HG02588 (cell line): ENCODE results near the gene EIF4E.
"Not testable (repeated sequence)": the region's sequence is repeated elsewhere in the genome, so short reads cannot be mapped to it uniquely, and the experiment has no call there.

ENCODE experiments used
- ATAC-seq: cut with Tn5 transposase; IDR thresholded peaks from one replicate; pipeline ENCODE4 v1.9.1; 2021; ENCODE audit warnings: mild to moderate bottlenecking, moderate library complexity; ENCODE audit not compliant: unreplicated experiment

Gene EIF4E

DNA sequence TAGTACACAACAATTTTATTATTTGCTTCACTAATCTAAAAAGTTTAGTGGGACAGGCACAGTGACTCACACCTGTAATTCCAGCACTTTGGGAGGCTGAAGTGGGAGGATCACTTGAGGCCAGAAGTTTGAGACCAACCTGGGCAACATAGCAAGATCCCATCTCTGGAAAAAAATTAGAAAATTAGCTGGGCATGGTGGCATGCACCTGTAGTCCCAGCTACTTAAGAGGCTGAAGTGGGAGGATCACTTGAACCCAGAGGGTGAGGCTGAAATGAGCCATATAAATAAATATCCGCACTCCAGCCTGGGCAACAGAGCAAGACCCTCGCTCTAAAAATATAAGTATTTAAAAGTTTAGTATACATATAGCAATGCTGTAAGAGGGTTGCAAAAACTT lies 42.6 kb downstream of the EIF4E start:
- ATAC-seq: not testable (repeated sequence)

DNA sequence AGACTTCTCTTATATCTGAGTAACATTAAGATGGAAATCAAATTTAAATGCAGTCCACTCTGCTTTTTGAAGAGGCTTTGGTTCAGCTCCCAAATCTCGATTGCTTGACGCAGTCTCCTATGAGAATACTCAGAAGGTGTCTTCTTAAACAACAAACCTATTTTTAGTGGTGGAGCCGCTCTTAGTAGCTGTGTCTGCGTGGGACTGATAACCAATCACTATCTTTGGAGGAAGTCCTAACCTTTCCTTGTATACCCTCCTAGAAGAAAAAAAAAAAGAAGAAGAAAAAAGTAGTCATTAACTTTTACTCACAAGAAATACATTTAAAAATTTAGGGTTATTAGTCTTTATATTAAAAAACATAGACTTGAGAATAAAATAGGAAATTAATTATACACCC lies 48.0 kb downstream of the EIF4E start:
- not testable (repeated sequence) for ATAC-seq

DNA sequence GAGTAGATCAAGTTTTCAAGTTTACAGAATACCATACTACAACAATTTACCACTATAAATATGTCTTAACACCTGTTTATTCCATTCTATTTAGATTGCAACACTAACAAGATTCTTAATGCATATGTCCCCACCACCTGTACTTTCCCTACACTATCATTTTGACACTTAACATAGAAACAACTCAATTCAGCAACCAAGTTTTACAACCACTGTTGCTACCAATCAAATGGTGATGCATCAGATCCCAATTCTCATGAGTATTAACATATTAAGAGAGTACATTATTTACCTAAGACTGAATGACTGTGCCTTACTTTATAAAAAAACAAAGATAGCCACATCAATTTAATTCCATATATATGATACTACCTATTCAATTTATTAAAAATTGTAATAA lies 49.4 kb downstream of the EIF4E start:
- no peak for ATAC-seq

DNA sequence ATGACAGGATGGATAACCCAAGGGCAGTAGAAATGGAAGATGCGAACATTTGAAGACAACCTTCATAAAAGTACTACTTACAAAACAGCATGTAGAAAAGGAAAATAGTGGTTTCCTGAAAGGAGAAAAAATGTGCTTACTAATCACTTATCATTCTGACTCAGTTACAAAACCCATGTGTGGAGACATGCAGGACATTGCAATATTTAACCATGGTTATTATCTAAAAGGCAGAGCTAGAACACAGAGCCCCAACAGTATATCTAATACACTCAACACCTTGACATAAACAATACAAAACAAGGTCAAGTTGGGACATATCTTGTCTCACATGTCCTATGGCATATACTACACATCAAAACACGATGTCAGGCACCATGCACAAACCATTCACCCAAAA lies 55.9 kb downstream of the EIF4E start:
- no peak for ATAC-seq

DNA sequence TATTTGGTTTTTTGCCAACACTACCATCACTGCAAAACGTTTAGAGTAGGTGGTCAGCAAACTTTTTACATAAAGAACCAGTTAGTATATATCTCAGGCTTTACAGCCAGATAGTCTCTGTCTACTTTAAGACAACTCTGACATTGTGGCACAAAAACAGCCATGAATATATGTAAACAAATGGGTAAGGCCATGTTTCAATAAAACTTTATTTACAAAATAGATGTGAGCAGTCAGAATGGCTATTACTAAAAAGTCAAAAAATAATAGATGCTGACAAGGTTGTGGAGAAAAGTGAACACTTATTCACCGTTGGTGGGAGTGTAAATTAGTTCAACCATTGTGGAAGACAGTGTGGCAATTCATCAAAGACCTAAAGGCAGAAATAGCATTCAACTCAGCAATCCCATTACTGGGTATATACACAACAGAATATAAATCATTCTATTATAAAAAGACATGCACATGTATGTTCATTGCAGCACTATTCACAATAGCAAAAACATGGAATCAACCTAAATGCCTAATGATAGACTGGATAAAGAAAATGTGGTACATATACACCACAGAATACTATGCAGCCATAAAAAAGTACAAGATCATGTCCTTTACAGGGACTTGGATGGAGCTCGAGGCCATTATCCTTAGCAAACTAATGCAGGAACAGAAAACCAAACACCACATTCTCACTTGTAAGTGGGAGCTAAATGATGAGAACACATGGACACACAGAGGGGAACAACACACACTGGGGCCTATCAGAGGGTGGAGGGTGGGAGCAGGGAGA lies 56.6 kb downstream of the EIF4E start:
- ATAC-seq: not testable (repeated sequence)

DNA sequence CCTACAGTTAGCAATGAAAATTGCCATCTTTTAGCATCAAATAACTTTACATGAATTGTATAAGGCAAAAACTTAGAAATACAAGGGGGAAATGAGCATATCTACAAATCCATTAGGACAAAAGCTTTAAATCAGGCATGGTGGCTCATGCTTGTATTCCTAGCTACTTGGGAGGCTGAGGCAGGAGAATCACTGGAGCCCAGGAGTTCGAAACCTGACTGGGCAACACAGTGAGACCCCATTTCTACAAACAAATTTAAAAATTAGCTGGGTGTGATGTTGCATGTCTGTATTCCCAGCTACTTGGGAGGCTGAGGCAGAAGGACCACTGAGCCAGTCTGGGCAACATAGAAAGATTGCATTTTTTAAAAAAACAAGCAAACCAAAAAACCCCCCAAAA lies 61.3 kb downstream of the EIF4E start:
- ATAC-seq: no peak

DNA sequence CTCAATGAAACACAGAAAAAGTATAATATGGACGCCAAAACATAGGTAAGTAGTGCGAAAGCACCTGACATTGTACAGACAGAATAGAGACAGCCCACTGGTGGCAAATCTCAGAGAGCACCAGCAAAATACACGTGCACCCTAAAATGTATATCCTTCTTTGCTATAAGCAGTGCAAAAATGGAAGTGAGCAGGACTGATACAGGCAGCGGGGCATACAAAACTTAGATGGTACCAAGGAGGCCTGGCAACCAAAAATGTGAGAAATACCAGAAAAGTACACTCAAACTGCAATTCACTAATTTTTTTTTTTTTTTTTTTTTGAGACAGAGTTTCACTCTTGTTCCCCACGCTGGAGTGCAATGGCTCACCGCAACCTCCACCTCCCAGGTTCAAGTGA lies 63.9 kb downstream of the EIF4E start:
- ATAC-seq: no peak

DNA sequence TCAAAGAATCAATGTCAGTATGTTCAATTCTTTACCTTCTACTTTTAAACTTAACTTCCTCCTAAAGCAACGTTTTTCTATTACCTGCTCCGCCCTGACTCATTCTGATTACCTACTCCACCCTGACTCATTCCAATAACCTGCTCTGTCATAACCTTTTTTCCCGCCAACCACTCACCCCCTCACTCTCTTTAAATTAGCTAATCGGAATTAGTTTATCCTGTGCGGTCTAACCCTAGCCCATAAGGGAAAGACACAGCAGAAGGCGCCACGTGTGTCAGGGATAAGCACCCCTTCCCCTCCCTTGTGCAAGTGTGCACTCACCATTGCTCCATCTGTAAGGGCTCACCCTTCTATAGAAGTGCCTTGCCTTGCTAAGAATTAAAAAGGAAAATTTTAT lies 64.4 kb downstream of the EIF4E start:
- ATAC-seq: no peak

DNA sequence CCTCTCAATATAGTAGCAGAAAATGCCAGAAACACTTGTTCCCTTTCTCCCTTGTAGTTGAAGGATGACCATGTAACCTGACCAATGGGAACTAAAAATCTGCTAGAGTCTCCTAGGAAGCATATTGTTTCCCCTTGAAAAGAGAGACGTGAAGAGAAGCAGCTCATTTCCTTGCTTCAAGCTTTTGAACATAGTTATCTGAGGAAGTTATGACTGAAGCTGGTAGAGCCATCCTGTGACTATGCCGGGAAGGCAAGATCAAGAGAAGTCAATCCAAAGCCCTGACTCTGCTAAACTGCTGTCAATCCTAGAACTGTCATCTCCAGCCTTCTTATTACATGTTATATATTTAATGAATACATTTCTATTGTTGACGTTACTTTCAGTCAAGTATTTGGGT lies 66.6 kb downstream of the EIF4E start:
- no peak for ATAC-seq

DNA sequence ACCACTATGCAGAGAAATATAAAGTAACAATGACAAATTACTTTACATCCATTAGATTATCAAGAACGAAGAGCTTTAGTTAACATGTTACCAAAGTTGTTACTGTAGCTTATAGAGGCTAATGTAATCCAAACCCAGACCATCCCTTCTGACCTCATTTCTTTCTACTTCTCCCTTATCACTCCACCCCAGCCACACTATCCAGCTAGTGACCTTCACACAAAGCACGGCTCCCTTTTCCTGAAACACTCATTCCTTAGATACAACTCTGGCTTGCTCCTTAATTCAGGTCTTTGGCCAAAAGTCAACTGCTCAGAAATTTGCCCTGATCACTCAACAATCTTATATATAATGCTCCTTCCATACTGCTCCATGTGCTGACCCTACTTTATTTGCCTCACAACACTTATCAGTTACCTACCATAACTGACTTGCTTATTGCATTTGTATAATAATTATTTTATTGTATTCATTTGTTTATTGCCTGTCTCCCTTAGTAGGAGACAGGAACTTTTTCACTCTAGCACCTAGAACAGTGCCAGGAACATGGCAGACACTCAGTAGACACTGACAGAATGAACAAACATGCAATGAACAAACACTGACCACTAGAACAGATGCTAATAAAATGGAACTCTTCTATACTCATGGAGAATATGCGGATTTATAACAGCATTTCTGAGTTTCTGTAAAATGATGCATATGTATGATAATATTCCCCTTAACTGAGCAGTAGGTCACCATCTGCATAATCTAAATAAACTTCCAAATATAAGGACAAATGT lies 67.6 kb downstream of the EIF4E start:
- no peak for ATAC-seq

DNA sequence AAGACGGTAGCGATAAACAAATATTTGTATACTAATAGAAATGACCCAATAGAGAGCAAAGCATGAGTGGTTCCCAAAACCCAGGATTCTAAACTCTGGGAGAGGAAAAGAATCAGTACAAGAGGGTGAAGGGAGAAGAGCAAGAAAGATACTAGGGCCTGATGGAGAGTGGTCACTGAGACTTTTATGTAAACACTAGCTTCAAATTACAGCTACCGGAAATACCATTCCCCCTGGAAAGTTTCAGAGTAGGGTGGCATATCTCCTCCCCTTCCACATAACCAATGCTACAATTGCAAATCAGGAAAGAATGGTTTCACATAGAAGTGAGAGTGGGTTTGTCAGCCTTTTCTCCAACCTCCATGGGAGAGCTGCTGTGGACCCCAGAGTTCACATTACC lies 77.1 kb downstream of the EIF4E start:
- ATAC-seq: no peak

DNA sequence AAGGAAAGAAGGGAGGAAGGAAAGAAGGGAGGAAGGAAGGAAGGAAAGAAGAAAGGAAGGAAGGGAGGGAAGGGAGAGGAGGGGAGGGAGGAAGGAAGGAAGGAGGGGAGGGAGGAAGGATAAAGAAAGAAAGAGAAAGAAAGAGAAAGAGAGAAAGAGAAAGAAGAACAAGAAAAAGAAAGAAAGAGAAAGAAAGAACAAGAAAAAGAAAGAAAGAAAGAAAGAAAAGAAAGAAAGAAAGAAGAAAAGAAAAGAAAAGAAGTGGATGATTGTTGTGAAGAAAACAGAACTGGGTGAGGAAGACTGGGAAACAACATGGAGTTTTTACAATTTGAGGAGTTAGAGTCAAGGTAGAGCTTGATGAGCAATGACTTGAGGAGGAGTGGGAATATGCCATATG lies 78.0 kb downstream of the EIF4E start:
- ATAC-seq: no peak

DNA sequence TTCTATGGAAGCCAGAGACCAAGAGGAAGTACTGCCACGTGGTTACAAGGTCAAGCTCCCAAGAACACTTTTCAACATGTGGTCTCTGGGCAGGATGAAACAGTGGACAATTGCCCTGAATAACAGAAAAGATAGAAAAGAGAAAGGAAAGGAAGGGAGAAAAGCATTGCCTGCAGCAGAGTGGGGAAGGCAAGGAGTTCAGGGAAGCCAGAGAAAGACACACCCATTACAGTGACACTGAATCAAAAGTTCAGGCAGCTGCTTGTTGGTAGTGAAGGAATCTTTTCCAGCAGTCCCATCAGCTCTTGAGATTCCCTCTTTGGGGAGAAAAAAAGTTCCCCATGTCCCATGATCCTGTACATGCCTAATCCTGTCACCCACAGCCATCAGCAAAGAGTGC lies 80.5 kb downstream of the EIF4E start:
- ATAC-seq: no peak

DNA sequence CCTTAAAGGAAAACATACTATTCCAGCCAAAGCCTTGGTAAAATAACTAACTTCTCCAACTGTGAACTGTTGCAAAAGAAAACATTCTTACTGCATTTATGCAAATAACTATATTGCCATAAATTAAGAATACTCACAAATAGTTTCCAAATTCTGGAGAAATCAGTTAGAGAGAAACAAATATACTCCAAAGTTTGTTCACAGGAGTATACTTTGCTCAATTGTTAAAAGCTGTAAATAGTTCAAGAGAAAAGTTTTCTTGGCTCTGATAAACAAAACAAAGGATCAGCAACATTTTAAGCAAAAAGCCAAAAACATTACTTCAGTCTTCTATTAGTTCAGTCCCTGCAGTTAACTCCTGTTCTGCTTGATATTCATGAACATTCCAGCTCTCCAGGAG lies 83.0 kb downstream of the EIF4E start:
- ATAC-seq: no peak

DNA sequence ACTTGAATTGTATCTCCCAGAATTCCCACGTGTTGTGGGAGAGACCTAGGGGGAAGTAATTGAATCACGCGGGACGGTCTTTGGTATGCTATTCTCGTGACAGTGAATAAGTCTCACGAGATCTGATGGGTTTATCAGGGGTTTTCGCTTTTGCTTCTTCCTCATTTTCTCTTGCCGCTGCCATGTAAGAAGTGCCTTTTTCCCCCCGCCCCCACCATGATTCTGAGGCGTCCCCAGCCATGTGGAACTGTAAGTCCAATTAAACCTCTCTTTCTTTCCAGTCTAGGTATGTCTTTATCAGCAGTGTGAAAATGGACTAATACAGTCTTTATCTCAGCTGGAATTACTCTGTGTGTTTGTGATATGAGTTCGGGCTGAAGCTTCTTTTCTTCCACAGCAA lies 86.0 kb downstream of the EIF4E start:
- ATAC-seq: not testable (repeated sequence)

DNA sequence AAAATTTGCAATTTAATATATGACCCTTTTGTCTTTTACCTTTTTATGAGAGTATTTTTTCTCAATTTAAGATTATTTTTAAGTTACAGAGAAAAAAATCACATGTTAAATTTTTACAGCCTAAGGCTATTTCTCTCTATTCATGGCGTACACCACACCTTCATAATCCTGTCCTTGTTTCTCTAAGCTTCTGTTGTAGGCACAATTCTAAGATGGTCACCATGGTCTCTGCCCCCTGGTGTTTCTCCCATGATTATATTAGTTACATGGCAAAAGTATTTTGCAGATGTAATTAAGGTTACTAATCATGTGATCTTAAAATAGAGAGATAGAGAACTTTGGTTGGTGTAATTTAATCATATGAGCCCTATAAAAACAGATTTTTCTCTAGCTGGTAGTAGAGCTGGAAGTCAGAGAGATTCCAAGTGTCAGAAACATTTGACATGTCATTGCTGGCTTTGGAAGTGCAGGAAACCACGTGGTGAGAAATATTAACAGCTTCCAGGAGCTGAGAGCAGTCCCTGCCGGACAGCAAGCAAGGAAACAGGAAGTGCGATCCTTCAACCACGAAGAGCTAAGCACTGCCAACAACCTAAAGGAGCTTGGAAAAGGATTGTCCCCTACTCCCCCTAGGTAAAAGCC lies 89.8 kb downstream of the EIF4E start:
- ATAC-seq: no peak

DNA sequence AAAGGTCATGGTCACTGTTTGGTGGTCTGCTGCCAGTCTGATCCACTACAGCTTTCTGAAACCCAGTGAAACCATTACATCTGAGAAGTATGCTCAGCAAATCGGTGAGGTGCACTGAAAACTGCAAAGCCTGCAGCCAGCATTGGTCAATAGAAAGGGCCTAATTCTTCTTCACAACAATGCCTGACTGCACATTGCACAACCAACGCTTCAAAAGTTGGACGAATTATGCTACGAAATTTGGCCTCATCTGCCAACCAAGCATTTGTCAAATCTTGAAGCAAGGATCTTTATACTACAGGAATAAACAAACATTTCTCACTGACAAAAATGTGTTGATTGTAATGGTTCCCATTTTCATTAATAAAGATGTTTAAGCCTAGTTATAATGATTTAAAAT lies 90.4 kb downstream of the EIF4E start:
- no peak for ATAC-seq

DNA sequence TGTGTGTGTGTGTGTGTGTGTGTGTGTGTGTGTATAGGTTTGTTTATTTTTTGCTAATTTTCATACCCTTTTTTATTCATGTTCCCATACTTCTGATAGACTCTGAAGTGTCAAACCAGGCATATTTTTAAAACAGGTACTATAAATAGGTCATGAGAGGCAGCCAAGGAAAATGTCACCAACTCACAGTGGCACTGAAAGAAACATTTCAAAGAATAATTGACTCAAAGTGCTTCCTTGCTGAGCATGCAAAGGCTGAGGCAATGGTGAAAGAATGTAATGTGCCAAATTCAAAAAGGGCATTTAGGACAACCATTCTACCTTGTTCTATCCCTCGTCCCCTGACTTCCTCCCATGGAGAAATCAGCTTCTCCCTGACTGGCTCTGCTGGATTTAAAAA lies 95.5 kb downstream of the EIF4E start:
- ATAC-seq: no peak

DNA sequence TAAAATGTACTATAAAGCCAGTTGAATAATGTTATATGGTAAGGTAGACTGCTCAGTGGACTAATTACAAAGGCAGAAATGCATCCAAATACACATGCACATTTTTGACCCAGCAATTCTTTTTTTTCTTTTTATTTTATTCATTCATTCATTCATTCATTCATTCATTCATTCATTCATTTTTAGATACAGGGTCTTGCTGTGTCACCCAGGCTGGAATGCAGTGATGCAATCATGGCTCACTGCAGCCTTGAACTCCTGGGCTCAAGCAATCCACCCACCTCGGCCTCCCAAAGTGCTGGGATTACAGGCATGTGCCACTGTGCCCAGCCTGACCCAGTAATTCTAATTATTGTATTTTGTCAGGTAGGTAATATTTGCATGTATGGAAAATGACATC lies 97.9 kb downstream of the EIF4E start:
- ATAC-seq: not testable (repeated sequence)
